HepG2 (cell line): Measurements from ENCODE around the gene PSMD6.

Source experiments
- EZH2 ChIP-seq: conservative IDR thresholded peaks from 2 replicates; pipeline ENCODE4 v1.6.1; 2012; ENCODE audit warnings: mild to moderate bottlenecking, low read depth, low read length, moderate library complexity
- FOXC1 ChIP-seq: sonication (generic); formaldehyde crosslinking; IDR thresholded peaks from 2 replicates; pipeline ENCODE4 v1.8.0; 2022; ENCODE audit warnings: mild to moderate bottlenecking, missing genetic modification reagents, borderline replicate concordance
- HCFC1 ChIP-seq: fragments of 150-350 bp; IDR thresholded peaks from 2 replicates; pipeline ENCODE4 v1.6.1; 2014; ENCODE audit warnings: low read depth, low read length
- HNF4A ChIP-seq: sonication (generic); formaldehyde crosslinking; IDR thresholded peaks from 2 replicates; pipeline ENCODE4 v1.4.0; 2020; ENCODE audit warnings: missing genetic modification reagents
- MXI1 ChIP-seq: IDR thresholded peaks from 3 replicates; pipeline ENCODE4 v1.6.1; 2012; ENCODE audit warnings: low read depth, low read length, inconsistent platforms, borderline replicate concordance
- NCOR1 ChIP-seq: fragments of 200-600 bp; sonication (generic); IDR thresholded peaks from 2 replicates; pipeline ENCODE4 v1.7.0; 2017; ENCODE audit warnings: antibody characterized with exemption, low read length, borderline replicate concordance
- NFIB ChIP-seq: sonication (generic); formaldehyde crosslinking; IDR thresholded peaks from 2 replicates; pipeline ENCODE4 v1.9.0; 2021; ENCODE audit warnings: missing genetic modification reagents, mild to moderate bottlenecking, borderline replicate concordance
- RAD21 ChIP-seq: fragments of 450-650 bp; formaldehyde crosslinking; IDR thresholded peaks from 2 replicates; pipeline ENCODE4 v1.5.0; 2020; ENCODE audit warnings: mild to moderate bottlenecking
- REST ChIP-seq, 2 experiments: IDR thresholded peaks; 2 replicates each; pipeline ENCODE4 v1.6.1; 2011 to 2012; ENCODE audit warnings: low read length in 2 of 2, borderline replicate concordance in 1 of 2, low read depth in 1 of 2, mild to moderate bottlenecking in 1 of 2, moderate library complexity in 1 of 2
- ZFP36 ChIP-seq: fragments of 150-350 bp; IDR thresholded peaks from 2 replicates; pipeline ENCODE4 v1.6.1; 2018; ENCODE audit warnings: borderline replicate concordance, low read length, low read depth; ENCODE audit not compliant: partially characterized antibody
- ZMYM3 ChIP-seq: sonication (generic); formaldehyde crosslinking; IDR thresholded peaks from 2 replicates; pipeline ENCODE4 v1.5.1; 2020; ENCODE audit warnings: mild to moderate bottlenecking, missing genetic modification reagents
- ZNF558 ChIP-seq: sonication (generic); formaldehyde crosslinking; IDR thresholded peaks from 2 replicates; pipeline ENCODE4 v1.9.0; 2022; ENCODE audit warnings: mild to moderate bottlenecking, missing genetic modification reagents, borderline replicate concordance
- TF ChIP-seq, protein P1 (sequence below): sonication (generic); formaldehyde crosslinking; IDR thresholded peaks from 2 replicates; pipeline ENCODE4 v1.5.0; 2020; ENCODE audit warnings: mild to moderate bottlenecking, missing genetic modification reagents, moderate library complexity
- TF ChIP-seq, protein P2 (sequence below): sonication (generic); formaldehyde crosslinking; IDR thresholded peaks from 2 replicates; pipeline ENCODE4 v1.4.0; 2020; ENCODE audit warnings: missing genetic modification reagents, borderline replicate concordance

- TF ChIP-seq ZMYM3 (no peak), ZNF558 (no peak), FOXC1 (CRISPR knock-in tag) (no peak), NFIB (CRISPR knock-in tag) (no peak), HNF4A (CRISPR knock-in tag) (no peak), MXI1 (no peak), HCFC1 (no peak), ZFP36 (no peak), NCOR1 (no peak), REST (IDR thresholded peaks at IDR 0.05; ENCODE audit: borderline replicate concordance in 1 of 2, low read depth in 1 of 2, low read length in 2 of 2) (no peak), RAD21 (no peak), EZH2 (no peak)
- TF ChIP-seq, protein P1, sequence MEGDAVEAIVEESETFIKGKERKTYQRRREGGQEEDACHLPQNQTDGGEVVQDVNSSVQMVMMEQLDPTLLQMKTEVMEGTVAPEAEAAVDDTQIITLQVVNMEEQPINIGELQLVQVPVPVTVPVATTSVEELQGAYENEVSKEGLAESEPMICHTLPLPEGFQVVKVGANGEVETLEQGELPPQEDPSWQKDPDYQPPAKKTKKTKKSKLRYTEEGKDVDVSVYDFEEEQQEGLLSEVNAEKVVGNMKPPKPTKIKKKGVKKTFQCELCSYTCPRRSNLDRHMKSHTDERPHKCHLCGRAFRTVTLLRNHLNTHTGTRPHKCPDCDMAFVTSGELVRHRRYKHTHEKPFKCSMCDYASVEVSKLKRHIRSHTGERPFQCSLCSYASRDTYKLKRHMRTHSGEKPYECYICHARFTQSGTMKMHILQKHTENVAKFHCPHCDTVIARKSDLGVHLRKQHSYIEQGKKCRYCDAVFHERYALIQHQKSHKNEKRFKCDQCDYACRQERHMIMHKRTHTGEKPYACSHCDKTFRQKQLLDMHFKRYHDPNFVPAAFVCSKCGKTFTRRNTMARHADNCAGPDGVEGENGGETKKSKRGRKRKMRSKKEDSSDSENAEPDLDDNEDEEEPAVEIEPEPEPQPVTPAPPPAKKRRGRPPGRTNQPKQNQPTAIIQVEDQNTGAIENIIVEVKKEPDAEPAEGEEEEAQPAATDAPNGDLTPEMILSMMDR, result no peak
- TF ChIP-seq, protein P2, sequence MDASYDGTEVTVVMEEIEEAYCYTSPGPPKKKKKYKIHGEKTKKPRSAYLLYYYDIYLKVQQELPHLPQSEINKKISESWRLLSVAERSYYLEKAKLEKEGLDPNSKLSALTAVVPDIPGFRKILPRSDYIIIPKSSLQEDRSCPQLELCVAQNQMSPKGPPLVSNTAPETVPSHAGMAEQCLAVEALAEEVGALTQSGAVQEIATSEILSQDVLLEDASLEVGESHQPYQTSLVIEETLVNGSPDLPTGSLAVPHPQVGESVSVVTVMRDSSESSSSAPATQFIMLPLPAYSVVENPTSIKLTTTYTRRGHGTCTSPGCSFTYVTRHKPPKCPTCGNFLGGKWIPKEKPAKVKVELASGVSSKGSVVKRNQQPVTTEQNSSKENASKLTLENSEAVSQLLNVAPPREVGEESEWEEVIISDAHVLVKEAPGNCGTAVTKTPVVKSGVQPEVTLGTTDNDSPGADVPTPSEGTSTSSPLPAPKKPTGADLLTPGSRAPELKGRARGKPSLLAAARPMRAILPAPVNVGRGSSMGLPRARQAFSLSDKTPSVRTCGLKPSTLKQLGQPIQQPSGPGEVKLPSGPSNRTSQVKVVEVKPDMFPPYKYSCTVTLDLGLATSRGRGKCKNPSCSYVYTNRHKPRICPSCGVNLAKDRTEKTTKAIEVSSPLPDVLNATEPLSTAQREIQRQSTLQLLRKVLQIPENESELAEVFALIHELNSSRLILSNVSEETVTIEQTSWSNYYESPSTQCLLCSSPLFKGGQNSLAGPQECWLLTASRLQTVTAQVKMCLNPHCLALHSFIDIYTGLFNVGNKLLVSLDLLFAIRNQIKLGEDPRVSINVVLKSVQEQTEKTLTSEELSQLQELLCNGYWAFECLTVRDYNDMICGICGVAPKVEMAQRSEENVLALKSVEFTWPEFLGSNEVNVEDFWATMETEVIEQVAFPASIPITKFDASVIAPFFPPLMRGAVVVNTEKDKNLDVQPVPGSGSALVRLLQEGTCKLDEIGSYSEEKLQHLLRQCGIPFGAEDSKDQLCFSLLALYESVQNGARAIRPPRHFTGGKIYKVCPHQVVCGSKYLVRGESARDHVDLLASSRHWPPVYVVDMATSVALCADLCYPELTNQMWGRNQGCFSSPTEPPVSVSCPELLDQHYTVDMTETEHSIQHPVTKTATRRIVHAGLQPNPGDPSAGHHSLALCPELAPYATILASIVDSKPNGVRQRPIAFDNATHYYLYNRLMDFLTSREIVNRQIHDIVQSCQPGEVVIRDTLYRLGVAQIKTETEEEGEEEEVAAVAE, result no peak
Measured at GRCh38 chr3:64016941-64017620, 6.2 kb downstream of the PSMD6 start.
